ENCODE data around the gene CAP1. TPM values are rescaled to one million over a fixed set of nuclear protein-coding genes. Genes with fewer than 3 reads are reported as not detected.

Gene CAP1
- total RNA-seq, 1 donor from 2014 or later, result 441 TPM

GRCh38 chr1:40053138-40053887 lies 12.8 kb downstream of the CAP1 start:
- DNase-seq (ENCODE audit: low read depth), result no peak
- Histone ChIP-seq H3K36me3 (ENCODE audit: control insufficient read depth, insufficient read depth, low read length) (no peaks in the 10 kb centered on the region), H3K27me3 (ENCODE audit: control insufficient read depth, insufficient read depth, low read length) (no peaks in the 10 kb centered on the region), H3K4me3 (ENCODE audit: low read depth, low read length) (no peak overlapping the region)
- TF ChIP-seq CTCF (IDR thresholded peaks at IDR 0.05; ENCODE audit: insufficient read depth, low read length, poor library complexity, severe bottlenecking), result no peak

- no peak for TF ChIP-seq CTCF (IDR thresholded peaks at IDR 0.05; ENCODE audit: insufficient read depth, low read length, poor library complexity, severe bottlenecking)
- DNase-seq (ENCODE audit: low read depth), result no peak
- H3K36me3 ChIP-seq (ENCODE audit: control insufficient read depth, insufficient read depth, low read length), result no peaks in the 10 kb centered on the region
- H3K4me3 ChIP-seq (ENCODE audit: low read depth, low read length), result no peak overlapping the region
- no peaks in the 10 kb centered on the region for H3K27me3 ChIP-seq (ENCODE audit: control insufficient read depth, insufficient read depth, low read length)
Observed at GRCh38 chr1:40056519-40057309, 16.2 kb downstream of the CAP1 start.

- no peak for DNase-seq (ENCODE audit: low read depth)
- no peak for TF ChIP-seq CTCF (IDR thresholded peaks at IDR 0.05; ENCODE audit: insufficient read depth, low read length, poor library complexity, severe bottlenecking)
- Histone ChIP-seq H3K36me3 (ENCODE audit: control insufficient read depth, insufficient read depth, low read length) (peaks cover 1% of the 10 kb centered on the region), H3K4me3 (ENCODE audit: low read depth, low read length) (no peak overlapping the region), H3K27me3 (ENCODE audit: control insufficient read depth, insufficient read depth, low read length) (no peaks in the 10 kb centered on the region)
Observed at GRCh38 chr1:40057310-40058030, 16.9 kb downstream of the CAP1 start.

GRCh38 chr1:40058097-40058452 lies 17.5 kb downstream of the CAP1 start:
- Histone ChIP-seq H3K4me3 (ENCODE audit: low read depth, low read length) (no peak overlapping the region), H3K27me3 (ENCODE audit: control insufficient read depth, insufficient read depth, low read length) (no peaks in the 10 kb centered on the region), H3K36me3 (ENCODE audit: control insufficient read depth, insufficient read depth, low read length) (peaks cover 1% of the 10 kb centered on the region)
- no peak for DNase-seq (ENCODE audit: low read depth)
- TF ChIP-seq CTCF (IDR thresholded peaks at IDR 0.05; ENCODE audit: insufficient read depth, low read length, poor library complexity, severe bottlenecking), result no peak

GRCh38 chr1:40058453-40059337 lies 18.2 kb downstream of the CAP1 start:
- TF ChIP-seq CTCF (IDR thresholded peaks at IDR 0.05; ENCODE audit: insufficient read depth, low read length, poor library complexity, severe bottlenecking), result no peak

More at GRCh38 chr1:40058453-40059337, 18.2 kb downstream of the CAP1 start:
- DNase-seq (ENCODE audit: low read depth), result no peak
- Histone ChIP-seq H3K4me3 (ENCODE audit: low read depth, low read length) (no peak overlapping the region), H3K36me3 (ENCODE audit: control insufficient read depth, insufficient read depth, low read length) (peaks cover 1% of the 10 kb centered on the region), H3K27me3 (ENCODE audit: control insufficient read depth, insufficient read depth, low read length) (no peaks in the 10 kb centered on the region)
